ENCODE measurements around the gene CNPY3.

- no peak for TF ChIP-seq CTCF (optimal IDR thresholded peaks at IDR 0.05 in 1 of 3, IDR thresholded peaks at IDR 0.05 in 1 of 3, conservative IDR thresholded peaks at IDR 0.05 in 1 of 3; ENCODE audit: extremely low read depth in 1 of 3, insufficient read depth in 2 of 3, low read length in 3 of 3)
- TF ChIP-seq EZH2 (IDR thresholded peaks at IDR 0.05; ENCODE audit: low read length), result no peak
These were observed 37.9 kb downstream of the CNPY3 start for GRCh38 chr6:42967228-42967627.

Measured in keratinocyte (primary cell).